ENCODE measurements around the gene HDAC1.

HDAC1 gene

DNA sequence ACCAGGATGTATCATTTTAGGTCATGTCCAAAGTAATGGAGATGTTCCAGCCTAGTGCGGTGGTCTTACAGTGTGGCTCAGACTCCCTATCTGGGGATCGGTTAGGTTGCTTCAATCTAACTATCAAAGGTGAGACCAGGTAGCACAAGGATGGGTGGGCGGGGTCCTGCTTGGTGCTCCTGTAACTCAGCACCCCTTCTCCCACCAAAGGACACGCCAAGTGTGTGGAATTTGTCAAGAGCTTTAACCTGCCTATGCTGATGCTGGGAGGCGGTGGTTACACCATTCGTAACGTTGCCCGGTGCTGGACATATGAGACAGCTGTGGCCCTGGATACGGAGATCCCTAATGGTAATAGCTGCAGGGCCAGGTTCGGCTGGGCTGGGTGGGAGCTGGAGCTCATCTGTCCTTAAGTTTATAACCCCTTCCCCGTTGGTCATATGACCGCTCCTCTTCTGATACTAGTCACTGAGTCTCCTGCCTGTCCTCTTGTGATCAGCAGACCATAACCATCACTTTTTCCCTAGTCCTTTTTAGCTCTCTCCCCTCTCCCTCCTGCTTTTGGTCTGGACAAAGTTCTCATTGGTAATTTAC, 38.8 kb downstream of the HDAC1 start:
- no peak for DNase-seq (ENCODE audit: low read depth)

DNA sequence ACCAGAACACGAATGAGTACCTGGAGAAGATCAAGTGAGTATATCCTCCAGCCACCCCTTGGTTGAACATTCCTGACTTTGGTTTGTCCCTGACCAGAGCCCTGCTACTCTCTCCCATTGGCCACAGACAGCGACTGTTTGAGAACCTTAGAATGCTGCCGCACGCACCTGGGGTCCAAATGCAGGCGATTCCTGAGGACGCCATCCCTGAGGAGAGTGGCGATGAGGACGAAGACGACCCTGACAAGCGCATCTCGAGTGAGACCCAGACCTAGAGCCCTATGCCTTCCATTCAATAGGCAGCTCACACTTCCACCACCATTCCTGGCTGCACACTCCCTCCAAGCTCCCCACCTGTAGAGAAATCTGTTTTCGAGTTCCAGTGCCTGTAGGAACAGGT, 39.7 kb downstream of the HDAC1 start:
- DNase-seq (ENCODE audit: low read depth) = no peak

DNA sequence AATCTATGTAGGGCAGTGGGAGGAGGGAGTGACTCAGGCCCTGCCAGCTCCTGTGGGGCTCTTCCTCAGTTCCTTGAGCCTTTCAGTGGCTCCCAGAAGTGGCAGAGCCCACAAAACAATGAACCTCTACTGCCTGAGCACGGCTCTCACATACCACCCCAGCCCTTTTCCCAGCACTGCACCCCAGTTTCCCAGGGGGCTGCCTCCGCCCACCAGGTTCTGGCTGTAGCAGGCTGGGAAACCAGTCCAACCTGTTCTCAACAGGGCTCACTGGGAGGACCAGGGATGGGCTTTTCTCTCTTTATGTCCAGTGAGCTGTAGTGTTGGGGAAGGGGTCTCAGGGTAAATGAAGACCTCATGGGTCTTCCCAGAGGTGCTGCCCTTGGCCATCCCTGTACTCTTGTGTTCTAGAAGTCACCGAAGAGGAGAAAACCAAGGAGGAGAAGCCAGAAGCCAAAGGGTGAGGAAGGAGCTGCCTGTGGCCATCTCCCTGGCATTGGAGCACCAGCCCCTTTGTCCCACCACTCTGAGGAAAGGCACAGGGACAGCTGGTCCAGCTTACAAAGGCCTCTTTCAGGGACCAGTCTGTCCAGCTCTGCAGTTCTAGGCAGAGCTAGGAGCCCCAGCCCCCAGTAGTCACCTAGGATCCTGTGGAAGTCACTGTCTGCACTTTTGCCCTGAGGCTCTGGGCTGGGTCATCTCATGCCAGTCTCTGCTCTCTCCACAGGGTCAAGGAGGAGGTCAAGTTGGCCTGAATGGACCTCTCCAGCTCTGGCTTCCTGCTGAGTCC, 40.6 kb downstream of the HDAC1 start:
- DNase-seq (ENCODE audit: low read depth) = no peak

DNA sequence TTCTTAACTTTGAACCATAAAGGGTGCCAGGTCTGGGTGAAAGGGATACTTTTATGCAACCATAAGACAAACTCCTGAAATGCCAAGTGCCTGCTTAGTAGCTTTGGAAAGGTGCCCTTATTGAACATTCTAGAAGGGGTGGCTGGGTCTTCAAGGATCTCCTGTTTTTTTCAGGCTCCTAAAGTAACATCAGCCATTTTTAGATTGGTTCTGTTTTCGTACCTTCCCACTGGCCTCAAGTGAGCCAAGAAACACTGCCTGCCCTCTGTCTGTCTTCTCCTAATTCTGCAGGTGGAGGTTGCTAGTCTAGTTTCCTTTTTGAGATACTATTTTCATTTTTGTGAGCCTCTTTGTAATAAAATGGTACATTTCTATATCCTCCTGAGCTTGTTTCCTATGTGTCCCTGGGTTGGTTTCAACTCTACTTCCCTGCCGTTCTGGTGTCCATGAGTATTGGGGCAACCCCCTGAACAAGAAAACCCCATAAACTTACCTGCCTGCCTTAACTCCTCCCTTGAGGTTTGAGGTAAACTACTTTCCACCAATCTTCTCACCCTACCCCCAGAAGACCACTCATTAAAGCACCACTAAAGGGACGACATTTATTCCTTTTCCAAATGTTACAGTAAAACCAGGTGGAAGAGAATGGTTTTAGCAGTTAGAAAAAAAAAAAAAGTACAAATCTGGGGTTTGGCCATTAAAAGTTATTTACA, 41.5 kb downstream of the HDAC1 start:
- no peak for DNase-seq (ENCODE audit: low read depth)

DNA sequence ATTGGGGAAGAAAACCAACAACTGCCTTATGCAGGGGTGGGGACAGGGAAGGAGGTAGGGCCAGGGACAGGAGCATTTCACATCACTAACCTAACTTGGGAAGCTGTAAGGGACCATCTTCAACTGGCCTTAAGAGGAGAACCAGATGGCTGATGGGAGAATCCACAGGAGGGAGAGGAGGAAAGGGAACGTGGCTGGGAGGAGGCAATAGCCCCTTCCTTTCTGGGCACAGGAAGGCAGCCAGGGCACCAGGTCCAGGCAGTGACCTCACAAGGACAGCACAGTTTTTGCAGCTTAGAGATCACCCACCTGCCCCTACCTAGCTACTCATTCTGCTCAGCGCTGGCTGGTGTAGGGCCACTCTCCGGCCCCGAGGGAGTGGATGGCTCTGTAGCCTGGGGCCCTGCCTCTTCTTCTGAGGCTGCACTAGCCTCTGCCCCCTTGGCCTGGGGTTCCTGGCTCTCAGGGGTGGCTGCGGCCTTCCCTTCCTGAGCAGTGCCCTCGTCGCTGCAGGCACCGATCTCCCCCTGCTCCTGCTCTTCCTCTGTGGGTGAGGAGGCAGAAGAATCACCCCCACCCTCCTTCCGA, 42.5 kb downstream of the HDAC1 start:
- DNase-seq (ENCODE audit: low read depth) = no peak

DNA sequence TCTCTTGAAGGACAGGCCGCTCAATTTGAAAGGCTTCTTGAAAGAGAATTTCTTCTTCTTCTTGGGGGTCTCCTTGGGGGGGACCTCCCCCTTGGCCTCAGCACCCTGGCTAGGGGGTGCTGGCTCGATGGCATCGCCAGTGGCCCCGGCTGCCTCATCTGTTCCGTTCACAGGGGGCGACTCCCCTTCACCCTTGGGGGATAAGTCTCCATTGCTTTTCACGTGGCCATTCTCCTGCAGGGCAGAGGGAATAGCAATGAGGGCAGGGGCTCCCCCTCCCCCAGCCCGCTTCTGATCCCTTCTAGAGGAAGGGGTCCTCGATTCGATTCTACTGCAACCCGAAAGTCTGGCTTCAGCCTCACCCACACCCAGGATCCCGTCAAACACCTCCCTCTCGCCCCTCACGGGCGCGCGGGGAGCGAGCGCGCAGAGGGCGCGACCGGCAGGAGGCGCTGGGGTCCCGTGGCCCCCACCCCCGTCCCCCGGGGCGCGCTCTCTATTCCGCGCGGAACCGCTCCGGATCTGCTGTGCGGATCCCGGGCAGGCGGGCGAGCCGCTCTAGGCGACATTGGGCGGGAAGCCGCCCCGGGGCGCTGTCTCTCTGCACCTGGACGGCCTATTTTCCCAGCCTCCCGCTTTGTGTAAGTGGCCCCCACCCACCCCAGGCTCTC, 43.1 kb downstream of the HDAC1 start:
- peak; percentile 39 for DNase-seq (ENCODE audit: low read depth)

DNA sequence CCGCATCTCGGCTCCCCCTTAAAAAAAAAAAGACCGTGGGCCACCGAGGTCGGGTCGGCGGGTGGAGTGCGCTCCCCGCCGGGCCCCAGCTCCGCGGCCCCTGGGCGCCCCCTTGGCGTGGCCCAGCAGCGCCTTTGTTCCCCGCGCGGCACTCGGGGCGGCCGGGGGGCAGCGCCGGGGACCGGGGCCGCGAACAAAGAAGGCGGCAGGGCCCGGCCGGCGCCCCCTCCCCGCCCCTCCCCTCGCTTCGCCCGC, 43.6 kb downstream of the HDAC1 start:
- DNase-seq (ENCODE audit: low read depth) = no peak

DNA sequence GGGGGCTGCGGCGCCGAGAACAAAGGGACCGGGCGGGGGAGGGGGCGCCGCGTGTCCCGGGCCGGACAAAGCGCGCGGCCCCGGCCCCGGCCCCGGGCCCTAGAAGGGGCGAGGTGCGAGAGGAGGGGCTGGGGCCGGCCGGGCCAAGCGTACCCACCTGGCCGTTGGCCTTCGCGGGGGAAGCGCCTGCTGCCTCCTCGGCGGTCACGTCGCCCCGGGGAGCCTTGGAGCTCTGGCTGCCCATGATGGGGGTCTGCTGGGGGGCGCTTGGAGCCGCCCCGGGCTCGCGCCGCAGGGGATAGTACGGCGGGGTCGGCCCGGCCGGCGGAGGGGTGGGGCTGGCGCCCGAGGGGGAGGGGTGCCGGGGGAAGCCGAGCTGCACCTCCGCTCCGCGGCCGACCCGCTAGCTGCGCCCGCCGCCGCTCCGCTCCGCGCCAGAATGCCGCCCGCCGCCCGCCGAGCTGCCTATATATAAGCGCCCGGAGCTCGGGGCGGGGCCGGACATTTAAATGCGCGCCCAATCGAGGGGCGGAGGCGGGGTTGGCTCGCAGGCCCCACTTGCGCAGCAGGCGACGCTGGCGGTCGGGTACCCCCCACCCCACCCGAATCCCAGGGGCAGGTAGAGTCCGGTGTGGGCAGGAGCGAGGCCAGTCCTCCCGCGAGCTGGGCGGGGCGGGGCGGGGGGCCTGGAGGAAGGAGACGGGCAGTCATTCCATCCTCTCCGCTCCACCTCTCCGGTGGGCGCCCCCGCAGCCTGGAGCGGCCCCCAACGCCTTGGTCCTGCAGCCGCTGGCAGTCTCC, 44.1 kb downstream of the HDAC1 start, which contains the start of gene MARCKSL1:
Gene MARCKSL1, minus strand, starts transcription at position 444 of the 801 bp plus-strand sequence. Its CDS starts 200 bp downstream, at position 244.
- DNase-seq (ENCODE audit: low read depth) = peak; percentile 45

DNA sequence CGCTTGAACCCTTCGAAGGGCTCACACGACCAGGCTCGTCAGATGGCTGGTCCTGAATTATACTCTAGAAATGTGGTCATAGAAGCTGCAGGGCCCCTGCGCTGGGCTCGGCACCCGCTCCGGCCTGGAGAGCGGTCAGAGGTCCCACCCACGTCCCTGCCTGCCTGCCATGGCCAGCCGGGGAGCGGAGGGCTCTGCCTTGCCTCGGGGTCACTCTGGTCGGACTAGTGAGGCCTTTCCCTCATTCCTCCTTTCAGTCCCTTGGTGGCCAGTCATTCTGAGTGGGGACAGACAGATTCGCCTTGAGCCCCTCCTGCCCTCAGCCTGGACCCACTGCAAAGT, 44.7 kb downstream of the HDAC1 start:
- no peak for DNase-seq (ENCODE audit: low read depth)

DNA sequence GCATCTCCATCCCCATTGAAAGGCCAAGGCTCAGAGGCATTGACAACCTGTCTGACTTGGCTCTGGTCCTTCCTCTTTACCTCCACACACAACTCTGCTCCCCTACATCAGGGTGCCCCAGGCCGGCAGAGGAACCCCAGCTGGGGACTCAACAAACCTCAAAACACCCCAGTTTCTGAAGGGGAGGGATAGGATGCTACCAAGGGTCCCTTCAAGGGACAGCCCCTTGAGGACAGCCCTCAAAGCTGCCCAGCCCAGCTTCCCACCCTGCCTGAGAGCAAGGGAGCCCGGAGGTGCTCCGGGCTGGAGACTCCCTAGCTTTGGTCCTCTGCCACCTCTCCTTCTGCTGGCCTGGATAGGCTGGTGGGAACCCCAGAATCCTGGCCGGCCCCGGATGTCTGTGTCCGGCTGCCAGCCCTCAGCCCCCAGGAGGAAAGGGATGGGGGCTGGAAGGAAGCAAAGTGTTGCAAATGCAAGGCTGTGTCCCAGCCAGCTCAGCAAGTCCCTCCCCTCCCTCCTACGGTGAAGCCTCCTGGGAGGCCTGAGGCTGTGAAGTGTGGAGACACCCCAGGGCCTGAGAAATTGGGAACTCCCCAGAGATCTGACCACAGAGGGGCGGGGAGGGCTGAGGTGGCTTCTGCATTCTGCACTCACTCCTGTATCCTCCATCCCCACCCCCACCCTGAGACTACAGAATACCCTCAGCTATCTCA, 45.2 kb downstream of the HDAC1 start:
- DNase-seq (ENCODE audit: low read depth) = peak; percentile 41

DNA sequence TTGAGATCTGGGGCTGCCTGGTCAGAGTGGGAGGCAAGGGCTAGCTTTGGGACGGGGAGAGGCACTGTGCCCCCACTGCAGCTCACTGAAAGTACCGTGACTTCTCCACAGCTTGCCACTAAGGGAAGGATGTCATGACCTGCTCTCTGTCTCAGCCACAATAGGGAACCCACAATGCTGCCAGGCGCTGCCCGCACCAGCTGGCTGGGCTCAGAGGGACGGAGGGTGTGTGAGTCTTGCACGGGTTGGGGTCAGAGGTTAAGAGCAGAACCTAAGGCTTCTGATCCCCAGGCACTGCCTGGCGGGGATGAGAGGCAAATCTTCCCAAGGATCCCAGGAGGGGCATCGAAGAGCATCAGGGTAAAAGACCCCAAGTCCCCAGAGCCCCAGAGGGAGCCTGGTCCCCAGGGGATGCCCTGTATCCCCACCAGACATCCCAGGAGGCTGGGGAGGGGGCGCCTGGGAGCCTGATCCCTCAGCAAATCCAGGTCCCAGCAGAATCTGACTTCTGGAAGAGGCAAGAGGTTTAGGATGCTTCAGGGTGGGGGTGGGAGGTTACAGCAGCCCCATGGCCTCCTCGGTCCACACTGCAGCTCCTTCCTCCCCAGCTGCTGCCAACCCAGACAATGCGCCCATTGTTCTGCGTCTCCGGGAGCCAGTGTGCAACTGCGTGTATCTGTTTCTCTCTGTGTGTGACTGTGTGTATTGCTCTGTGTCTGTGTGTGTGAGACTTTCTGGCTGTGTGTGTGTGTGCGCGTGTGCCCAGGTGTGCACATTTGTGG, 46.2 kb downstream of the HDAC1 start:
- peak; percentile 62 for DNase-seq (ENCODE audit: low read depth)

DNA sequence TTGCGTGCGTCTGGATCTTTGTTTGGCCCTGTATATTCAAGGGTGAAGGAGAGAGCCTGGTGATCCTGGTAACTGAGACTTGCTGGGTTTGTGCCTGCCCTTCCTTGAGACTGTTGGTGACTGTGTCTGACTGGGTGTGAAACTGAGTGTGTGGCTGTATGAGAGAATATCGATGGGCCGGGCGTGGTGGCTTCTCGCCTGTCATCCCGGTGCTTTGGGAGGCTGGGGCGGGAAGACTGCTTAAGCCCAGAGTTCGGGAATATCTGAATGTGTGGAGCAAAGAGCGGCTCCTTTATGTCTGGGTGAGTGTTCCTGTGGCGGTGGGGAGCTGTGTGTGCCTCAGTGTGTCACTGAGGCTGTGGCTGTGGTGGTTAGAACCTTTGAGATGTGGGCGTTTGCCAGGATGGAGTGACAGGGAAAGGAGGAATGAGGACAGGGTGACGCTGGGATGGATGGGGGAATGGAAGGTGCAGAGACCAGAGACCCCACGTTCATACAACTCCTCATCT, 46.8 kb downstream of the HDAC1 start:
- DNase-seq (ENCODE audit: low read depth) = no peak

DNA sequence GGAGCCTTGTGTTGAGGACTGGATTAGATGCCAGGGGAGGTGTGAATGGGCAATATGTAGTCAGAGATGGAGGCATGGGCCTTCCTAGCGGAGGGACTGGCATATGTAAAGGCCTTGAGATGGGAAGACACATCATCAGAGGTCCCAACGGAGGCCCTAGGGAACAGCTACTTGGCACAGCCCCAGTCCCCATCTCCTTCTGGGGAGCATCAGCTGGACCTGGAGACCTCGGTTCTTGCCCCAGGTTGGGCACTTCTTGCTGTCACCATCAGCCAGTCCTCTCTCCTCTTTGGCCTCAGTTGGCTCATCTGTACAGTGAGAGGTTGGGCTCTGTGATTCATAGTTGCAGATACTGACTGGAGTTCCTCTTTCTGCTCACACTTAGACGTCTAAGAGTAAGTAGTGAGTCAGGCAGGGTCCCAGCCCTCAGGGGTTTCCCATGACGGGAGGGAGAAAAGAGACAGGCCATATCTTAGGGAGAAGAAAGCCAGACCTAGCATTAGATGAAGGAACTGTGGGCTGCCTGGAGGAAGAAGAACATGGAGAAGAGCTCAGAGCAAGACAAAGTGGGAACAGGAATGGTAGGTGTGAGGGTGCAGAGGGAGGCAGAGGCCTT, 47.6 kb downstream of the HDAC1 start:
- no peak for DNase-seq (ENCODE audit: low read depth)

DNA sequence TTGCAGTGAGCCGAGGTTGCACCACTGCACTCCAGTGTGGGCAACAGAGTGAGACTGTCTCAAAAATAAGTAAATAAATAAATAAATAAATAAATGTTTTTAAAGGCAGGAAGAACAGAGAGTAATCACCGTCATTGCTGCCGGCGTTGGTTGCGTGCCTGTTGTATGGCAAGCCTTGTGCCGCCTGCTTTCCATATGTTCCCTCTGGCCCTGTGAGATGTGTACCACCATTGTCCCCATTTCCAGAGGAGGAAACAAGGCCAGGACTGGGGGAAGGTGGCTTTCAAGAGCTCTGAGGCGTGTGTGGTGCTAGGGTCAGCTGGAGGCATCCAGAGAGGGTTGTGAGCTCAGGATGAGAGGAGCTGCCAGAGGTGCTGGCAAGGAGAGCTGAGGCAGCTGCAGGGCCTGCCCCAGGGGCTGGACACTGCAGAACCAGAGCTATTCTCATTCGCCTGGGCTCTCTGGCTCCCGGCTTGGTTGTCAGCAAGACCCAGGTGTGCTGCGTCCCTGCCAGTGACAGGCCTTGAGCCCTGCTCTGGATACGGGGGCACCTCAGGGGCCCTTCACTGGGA, 49.4 kb downstream of the HDAC1 start:
- no peak for DNase-seq (ENCODE audit: low read depth)

DNA sequence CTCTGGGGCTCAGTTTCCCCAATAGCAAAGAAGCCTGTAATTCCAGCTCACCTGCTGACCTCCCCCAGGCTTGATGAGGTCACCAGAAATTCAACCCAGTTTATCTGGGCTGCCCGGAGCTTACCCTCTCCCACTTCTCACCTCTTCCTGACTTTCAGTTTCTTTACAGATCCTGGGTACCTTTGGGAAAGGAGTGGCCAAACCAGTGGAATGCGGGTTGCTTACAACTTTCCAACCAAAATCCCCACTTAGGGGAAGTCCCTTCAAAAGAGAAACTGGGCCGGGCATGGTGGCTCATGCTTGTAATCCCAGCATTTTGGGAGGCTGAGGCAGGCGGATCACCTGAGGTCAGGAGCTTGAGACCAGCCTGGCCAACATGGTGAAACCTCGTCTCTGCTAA, 50.1 kb downstream of the HDAC1 start:
- DNase-seq (ENCODE audit: low read depth) = no peak

DNA sequence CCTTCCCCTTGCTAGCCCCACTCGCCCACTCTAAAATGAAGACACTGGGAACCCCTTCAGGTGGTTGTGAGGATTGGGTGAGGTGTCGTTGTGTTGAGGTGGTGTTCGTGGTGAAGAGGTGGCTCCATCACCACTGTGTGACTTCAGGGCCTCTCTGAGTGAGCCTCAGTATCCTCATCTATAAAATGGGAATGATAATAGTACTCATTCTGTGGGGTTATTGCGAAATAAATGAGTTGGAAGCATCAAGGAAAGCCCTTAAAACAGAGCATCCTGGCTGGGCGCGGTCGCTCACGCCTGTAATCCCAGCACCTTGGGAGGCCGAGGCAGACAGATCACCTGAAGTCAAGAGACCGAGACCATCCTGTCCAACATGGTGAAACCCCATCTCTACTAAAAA, 50.8 kb downstream of the HDAC1 start:
- DNase-seq (ENCODE audit: low read depth) = no peak

DNA sequence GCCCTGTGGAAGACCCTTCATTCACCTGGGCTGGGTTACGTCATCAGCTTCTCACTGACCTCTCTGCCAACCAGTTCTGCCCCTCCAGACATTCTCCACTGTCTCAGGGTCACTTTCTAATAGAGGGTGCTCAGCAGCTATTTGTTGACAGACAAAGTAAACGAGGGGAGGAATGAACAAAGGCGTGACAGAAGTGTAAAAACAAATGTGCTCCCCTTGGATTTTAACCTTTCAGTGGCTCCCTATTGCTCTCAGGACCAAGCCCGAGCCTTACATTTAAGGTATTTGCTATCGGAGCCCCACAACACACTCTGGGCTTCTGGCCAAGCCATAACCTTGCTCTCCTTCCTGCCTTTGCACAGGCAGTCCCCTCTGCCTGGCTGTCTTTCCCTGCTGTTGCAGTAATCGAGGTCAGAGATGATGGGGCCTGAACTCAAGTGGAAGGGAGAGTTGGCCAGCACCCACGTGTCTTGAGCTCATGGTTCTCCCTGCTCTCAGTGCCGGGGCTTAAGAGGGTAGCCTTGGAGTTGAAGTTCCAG, 53.5 kb downstream of the HDAC1 start:
- no peak for DNase-seq (ENCODE audit: low read depth)

DNA sequence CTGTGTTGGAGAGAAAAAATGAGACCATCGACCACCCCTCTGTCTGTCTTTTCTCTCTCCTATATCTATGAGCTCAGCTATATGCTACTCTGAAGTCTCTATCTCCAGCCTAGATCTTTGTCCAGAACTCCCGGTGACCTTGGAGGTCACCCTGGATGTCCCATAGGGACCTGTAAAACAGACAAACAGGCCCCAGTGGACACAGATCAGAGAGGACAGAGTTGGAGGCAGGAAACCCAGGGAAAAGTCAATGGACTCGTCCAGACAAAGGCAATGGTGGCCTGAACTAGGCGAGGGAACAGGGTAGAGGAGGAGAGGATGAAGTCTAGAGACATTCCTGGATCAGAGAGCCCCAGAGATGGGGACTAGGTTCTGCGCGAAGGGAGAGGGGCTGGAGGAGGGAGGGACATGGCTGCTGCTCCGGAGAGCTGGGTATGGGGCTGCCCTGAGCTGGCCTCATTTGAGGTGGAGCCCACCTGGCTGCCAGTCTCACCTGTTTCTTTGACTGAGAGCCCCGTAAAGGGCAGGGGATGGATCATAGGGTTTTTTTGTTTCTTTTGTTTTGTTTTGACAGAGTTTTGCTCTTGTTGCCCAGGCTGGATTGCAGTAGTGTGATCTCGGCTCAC, 54.8 kb downstream of the HDAC1 start:
- no peak for DNase-seq (ENCODE audit: low read depth)

Data from CMK (cell line).